GM12801 (cell line): ENCODE measurements around the gene SGCD.

Source experiments
- CTCF ChIP-seq: IDR thresholded peaks from one replicate; pipeline ENCODE4 v1.5.1; 2011; ENCODE audit warnings: control low read depth; ENCODE audit not compliant: insufficient read length; ENCODE audit errors: extremely low read depth

The SGCD gene

GRCh38 chr5:156687514-156687913 lies 360.6 kb downstream of the SGCD start:
- no peak for TF ChIP-seq CTCF

GRCh38 chr5:156691572-156691971 lies 364.6 kb downstream of the SGCD start:
- no peak for TF ChIP-seq CTCF

- TF ChIP-seq CTCF = no peak
Measured at GRCh38 chr5:156693113-156693512, 366.1 kb downstream of the SGCD start.

GRCh38 chr5:156694598-156694997 lies 367.6 kb downstream of the SGCD start:
- TF ChIP-seq CTCF = no peak

GRCh38 chr5:156695774-156696173 lies 368.8 kb downstream of the SGCD start:
- TF ChIP-seq CTCF = no peak

- no peak for TF ChIP-seq CTCF
Measured at GRCh38 chr5:156698323-156698722, 371.4 kb downstream of the SGCD start.

- TF ChIP-seq CTCF = no peak
Measured at GRCh38 chr5:156699147-156699546, 372.2 kb downstream of the SGCD start.

GRCh38 chr5:156704139-156704538 lies 377.2 kb downstream of the SGCD start:
- TF ChIP-seq CTCF = no peak
